ENCODE measurements around the gene CARD19.

The CARD19 gene

GRCh38 chr9:93096131-93096802 lies at the start of gene CARD19:
CARD19 (plus strand) TSS chr9:93096217; CDS start chr9:93096346, 129 bp downstream.
- Histone ChIP-seq H3K36me3 (ENCODE audit: insufficient read depth, low read length) (no peaks in the 10 kb centered on the region), H3K4me1 (ENCODE audit: insufficient read depth, low read length) (peaks cover 7% of the 10 kb centered on the region; the same call in 1 of the 2 replicates), H3K9me3 (ENCODE audit: control insufficient read depth, insufficient read depth, low read length) (no peaks in the 10 kb centered on the region; the same call in 1 of the 2 replicates), H3K9ac (ENCODE audit: low read depth, low read length) (peak within 1 kb of the TSS; percentile 74)

- Histone ChIP-seq H3K4me1 (ENCODE audit: insufficient read depth, low read length) (peaks cover 9% of the 10 kb centered on the region), H3K9ac (ENCODE audit: low read depth, low read length) (no peak overlapping the region), H3K36me3 (ENCODE audit: insufficient read depth, low read length) (no peaks in the 10 kb centered on the region), H3K9me3 (ENCODE audit: control insufficient read depth, insufficient read depth, low read length) (no peaks in the 10 kb centered on the region; the same call in 1 of the 2 replicates)
These were observed 47.2 kb upstream of the CARD19 start for GRCh38 chr9:93048566-93049448.

DNA sequence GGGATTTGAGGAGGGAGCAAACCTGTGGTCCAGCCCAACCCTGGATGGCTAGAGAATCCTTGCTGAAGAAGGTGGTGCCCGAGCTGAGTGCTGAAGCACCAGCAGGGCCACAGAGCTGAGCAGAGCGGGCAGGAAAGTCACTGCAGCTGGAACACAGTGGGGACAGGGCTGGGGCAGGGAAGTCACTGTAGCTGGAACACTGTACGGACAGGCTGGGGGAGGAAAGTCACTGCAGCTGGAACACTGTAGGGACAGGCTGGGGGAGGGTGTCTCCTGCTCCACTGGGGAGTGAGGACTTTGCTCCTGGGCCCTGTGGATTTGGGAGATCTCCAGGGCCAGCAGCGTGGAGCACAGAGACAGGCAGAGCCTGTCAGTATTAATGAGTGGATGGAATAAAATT lies 46.5 kb upstream of the CARD19 start:
- no peaks in the 10 kb centered on the region; the same call in 1 of the 2 replicates for H3K9me3 ChIP-seq (ENCODE audit: control insufficient read depth, insufficient read depth, low read length)
- peaks cover 12% of the 10 kb centered on the region for H3K4me1 ChIP-seq (ENCODE audit: insufficient read depth, low read length)
- H3K36me3 ChIP-seq (ENCODE audit: insufficient read depth, low read length), result no peaks in the 10 kb centered on the region
- no peak overlapping the region for H3K9ac ChIP-seq (ENCODE audit: low read depth, low read length)

DNA sequence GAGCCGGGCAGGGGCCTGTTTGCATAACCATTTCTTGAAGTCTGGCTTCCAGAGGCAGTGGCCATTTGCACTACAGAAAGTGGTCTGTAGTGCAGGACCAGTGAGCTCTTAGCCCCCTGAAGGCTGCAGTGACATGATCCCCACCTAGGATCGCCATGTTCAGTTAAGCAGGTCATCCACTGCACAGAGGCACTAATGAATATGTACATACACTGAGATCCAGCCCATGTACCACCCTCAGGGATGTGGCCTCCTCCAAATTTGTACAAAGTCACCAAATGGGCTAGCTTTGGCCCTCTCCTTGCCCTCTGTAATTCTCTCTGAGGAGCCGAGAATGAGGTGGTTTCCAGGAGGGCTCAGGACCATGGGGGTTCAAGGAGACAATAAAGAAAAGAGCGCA lies 45.8 kb upstream of the CARD19 start:
- peaks cover 12% of the 10 kb centered on the region for H3K4me1 ChIP-seq (ENCODE audit: insufficient read depth, low read length)
- no peaks in the 10 kb centered on the region for H3K36me3 ChIP-seq (ENCODE audit: insufficient read depth, low read length)
- H3K9ac ChIP-seq (ENCODE audit: low read depth, low read length), result no peak overlapping the region
- no peaks in the 10 kb centered on the region; the same call in 1 of the 2 replicates for H3K9me3 ChIP-seq (ENCODE audit: control insufficient read depth, insufficient read depth, low read length)

- H3K9me3 ChIP-seq (ENCODE audit: control insufficient read depth, insufficient read depth, low read length), result no peaks in the 10 kb centered on the region
- peaks cover 12% of the 10 kb centered on the region for H3K4me1 ChIP-seq (ENCODE audit: insufficient read depth, low read length)
- no peaks in the 10 kb centered on the region for H3K36me3 ChIP-seq (ENCODE audit: insufficient read depth, low read length)
- H3K9ac ChIP-seq (ENCODE audit: low read depth, low read length), result no peak overlapping the region
These were observed 44.3 kb upstream of the CARD19 start for GRCh38 chr9:93051680-93052089.

DNA sequence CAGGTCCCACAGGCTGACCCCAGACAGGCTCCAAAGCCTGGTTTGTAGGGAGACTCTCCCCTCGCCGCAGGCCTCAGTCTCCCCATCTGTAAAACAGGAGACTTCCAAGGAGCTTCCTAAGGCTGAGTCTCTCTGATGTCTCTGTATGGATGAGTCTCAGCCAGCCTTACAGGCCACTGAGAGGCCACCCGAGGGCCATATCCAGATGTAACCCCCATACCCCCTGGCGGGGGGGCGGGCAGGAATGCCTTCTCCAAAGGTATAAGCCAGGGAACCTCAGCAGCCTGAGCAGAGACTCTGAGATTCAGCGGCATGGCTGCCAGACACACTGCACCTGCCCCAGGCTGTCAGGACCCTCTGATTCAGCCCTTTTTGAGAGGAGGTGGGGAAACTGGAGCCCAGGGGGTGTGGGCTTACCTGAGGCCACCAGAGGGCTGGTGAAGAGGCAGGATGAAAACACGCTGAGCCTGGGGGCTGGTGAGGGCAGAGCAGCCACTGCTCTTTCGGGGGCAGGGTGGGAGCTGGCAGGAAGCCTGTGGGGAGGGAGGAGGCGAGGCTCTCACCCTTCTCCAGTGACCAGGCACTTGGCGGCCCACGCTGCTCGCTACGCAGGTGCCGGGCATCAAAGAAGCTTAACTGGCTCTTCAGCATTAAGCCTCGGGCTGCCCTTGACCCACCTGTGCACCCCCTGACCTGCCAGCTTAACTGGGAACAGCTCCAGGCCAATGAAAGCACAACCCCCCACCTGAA lies 43.1 kb upstream of the CARD19 start:
- no peaks in the 10 kb centered on the region for H3K9me3 ChIP-seq (ENCODE audit: control insufficient read depth, insufficient read depth, low read length)
- H3K36me3 ChIP-seq (ENCODE audit: insufficient read depth, low read length), result no peaks in the 10 kb centered on the region
- H3K9ac ChIP-seq (ENCODE audit: low read depth, low read length), result no peak overlapping the region
- peaks cover 19% of the 10 kb centered on the region for H3K4me1 ChIP-seq (ENCODE audit: insufficient read depth, low read length)

GRCh38 chr9:93053781-93054331 lies 42.2 kb upstream of the CARD19 start:
- no peaks in the 10 kb centered on the region for H3K36me3 ChIP-seq (ENCODE audit: insufficient read depth, low read length)
- H3K9ac ChIP-seq (ENCODE audit: low read depth, low read length), result no peak overlapping the region
- peaks cover 19% of the 10 kb centered on the region for H3K4me1 ChIP-seq (ENCODE audit: insufficient read depth, low read length)

DNA sequence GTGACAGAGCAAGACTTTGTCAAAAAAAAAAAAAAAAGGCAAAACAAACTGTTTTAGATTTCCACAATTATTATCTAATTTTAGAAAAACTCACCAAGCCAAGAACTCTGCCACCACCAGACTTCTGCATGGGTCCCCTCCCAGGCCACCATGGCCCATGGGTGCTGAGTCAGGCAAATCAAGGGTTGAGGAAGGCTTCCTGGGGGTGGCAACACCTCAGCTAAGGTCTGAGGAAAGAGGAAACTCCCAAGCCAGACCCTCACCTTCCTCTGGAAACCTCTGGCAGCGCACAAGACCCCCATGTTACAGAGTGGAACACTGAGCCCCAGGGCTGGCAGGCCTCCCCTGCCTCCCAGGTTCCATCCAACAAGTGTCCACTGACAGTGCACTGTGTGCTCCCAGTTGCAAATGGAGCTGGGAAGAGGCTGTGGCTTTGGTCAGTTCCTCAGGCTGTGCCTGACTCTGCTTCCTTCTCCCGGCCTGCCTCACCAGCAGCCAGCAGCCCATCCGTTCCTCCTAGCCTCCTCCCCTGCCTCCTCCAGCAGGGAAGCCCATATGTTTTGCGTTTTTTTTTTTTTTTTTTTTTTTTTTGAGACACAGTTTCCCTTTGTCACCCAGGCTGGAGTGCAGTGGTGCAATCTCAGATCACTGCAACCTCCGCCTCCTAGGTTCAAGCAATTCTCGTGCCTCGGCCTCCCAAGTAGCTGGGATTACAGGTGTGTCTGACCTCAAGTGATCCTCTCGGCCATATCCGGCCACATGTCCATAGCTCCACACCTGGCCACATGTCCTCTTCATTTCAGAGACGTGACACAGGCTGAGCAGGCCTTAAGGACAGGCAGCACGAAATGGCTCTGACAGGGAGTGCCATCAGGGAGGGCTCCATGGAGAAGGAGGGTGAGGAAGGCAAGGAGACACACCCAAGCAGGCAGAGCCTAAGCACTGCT lies 41.0 kb upstream of the CARD19 start:
- Histone ChIP-seq H3K9ac (ENCODE audit: low read depth, low read length) (no peak overlapping the region), H3K4me1 (ENCODE audit: insufficient read depth, low read length) (peaks cover 24% of the 10 kb centered on the region), H3K36me3 (ENCODE audit: insufficient read depth, low read length) (no peaks in the 10 kb centered on the region), H3K9me3 (ENCODE audit: control insufficient read depth, insufficient read depth, low read length) (no peaks in the 10 kb centered on the region)

More at GRCh38 chr9:93053781-93054331, 42.2 kb upstream of the CARD19 start:
- H3K9me3 ChIP-seq (ENCODE audit: control insufficient read depth, insufficient read depth, low read length), result no peaks in the 10 kb centered on the region

- H3K4me1 ChIP-seq (ENCODE audit: insufficient read depth, low read length), result peaks cover 27% of the 10 kb centered on the region
These were observed 38.8 kb upstream of the CARD19 start for GRCh38 chr9:93057042-93057702.

DNA sequence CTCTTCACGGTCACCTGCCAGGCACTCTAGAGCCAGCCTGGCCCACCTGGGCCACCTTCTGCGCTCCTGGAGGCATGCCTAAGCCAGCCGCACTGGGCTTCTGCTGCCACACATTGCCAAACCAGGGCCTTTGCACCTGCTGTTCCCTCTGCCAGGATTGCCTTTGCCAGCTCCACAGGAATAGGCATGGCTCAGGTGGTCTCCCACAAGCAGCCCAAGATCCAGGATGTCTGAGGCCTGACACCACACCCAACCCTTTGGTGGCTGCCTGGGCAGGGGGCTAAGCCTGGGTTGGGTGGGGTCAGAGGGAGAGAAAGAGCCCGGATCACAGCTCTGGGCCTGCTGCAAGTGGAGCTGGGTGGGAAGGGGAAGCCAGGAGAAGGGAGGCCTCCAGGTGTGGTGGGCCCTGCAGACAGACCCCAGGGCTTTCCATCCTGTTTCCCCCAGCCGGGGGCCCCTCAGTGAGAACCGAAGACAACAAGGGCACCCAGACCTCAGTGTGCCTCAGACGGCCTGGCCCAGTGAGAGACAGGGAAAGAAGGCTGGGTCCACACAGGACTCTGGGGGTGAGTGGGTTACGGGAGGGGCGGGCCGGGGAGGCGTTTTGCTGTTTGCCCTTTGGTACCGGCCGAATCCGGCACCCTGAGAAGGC lies 38.2 kb upstream of the CARD19 start:
- H3K4me1 ChIP-seq (ENCODE audit: insufficient read depth, low read length), result peaks cover 27% of the 10 kb centered on the region
- no peaks in the 10 kb centered on the region for H3K36me3 ChIP-seq (ENCODE audit: insufficient read depth, low read length)
- no peak overlapping the region for H3K9ac ChIP-seq (ENCODE audit: low read depth, low read length)
- no peaks in the 10 kb centered on the region for H3K9me3 ChIP-seq (ENCODE audit: control insufficient read depth, insufficient read depth, low read length)

More at GRCh38 chr9:93057042-93057702, 38.8 kb upstream of the CARD19 start:
- H3K36me3 ChIP-seq (ENCODE audit: insufficient read depth, low read length), result no peaks in the 10 kb centered on the region
- no peak overlapping the region for H3K9ac ChIP-seq (ENCODE audit: low read depth, low read length)
- H3K9me3 ChIP-seq (ENCODE audit: control insufficient read depth, insufficient read depth, low read length), result no peaks in the 10 kb centered on the region

DNA sequence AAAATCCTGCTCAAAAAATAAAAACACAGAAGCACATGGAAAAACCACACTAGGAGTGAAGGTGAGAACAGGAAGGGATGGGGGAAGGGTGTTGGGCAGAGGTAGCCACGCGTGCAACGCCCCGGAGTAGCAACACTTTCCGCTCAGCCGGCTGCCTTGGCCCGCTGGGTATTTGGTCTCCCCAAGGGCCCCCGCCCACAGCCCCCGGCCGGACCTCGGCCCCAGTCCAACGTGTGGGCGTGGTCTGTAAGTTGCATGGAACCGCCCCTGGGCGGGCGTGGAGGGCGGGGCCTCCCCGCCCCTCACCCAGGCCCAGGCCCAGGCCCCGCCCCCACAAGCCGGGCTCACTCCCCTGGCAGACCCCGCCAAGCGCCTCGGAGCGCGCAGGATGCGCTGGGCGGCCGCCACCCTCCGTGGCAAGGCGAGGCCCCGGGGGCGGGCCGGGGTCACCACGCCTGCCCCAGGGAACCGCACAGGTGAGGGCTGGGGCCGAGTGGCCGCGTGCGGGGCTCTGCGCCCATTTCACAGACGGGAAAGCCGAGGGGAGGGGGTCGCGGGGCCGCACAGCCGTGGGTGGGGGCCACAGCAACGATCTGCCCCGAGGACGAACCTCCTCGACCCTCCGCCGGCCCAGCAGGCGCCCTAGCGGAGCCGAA lies 37.5 kb upstream of the CARD19 start, which contains the start of gene SUSD3:
TSS of gene SUSD3 (plus strand) at position 347 of the 656 bp plus-strand sequence. CDS start at position 389, 42 bp downstream.
- Histone ChIP-seq H3K9me3 (ENCODE audit: control insufficient read depth, insufficient read depth, low read length) (no peaks in the 10 kb centered on the region), H3K9ac (ENCODE audit: low read depth, low read length) (peak within 1 kb of the TSS; percentile 48; the same call in 1 of the 2 replicates), H3K4me1 (ENCODE audit: insufficient read depth, low read length) (peaks cover 21% of the 10 kb centered on the region), H3K36me3 (ENCODE audit: insufficient read depth, low read length) (no peaks in the 10 kb centered on the region)
